ENCODE results near the gene MCM10.

DNA sequence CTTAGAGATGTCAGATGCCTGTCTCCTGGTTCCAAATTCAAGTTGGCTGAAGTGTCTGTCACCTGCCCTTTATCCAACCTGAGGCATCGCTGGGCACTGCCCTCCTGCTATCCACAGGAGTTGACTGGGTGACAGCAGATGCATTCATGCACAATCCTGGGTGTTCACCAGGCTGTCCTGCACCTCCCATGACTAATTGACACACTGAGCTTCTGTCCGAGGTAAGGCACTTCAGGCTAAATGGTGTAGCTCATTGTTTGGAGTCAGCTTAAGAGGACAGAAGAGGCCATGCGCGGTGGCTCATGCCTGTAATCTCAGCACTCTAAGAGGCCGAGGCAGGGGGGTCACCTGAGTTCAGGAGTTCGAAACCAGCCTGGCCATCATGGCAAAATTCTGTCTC lies 70.5 kb downstream of the MCM10 start:
- TF ChIP-seq EZH2 (IDR thresholded peaks at IDR 0.05; ENCODE audit: borderline replicate concordance): no peak
- TF ChIP-seq, protein P1, sequence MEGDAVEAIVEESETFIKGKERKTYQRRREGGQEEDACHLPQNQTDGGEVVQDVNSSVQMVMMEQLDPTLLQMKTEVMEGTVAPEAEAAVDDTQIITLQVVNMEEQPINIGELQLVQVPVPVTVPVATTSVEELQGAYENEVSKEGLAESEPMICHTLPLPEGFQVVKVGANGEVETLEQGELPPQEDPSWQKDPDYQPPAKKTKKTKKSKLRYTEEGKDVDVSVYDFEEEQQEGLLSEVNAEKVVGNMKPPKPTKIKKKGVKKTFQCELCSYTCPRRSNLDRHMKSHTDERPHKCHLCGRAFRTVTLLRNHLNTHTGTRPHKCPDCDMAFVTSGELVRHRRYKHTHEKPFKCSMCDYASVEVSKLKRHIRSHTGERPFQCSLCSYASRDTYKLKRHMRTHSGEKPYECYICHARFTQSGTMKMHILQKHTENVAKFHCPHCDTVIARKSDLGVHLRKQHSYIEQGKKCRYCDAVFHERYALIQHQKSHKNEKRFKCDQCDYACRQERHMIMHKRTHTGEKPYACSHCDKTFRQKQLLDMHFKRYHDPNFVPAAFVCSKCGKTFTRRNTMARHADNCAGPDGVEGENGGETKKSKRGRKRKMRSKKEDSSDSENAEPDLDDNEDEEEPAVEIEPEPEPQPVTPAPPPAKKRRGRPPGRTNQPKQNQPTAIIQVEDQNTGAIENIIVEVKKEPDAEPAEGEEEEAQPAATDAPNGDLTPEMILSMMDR (IDR thresholded peaks at IDR 0.05; ENCODE audit: poor library complexity): no peak
